Stimulated activated naive CD4-positive, alpha-beta T cell (primary cell): ENCODE data around the gene CLNK.

ENCODE experiments used
- DNase-seq, 6 experiments: peaks; one replicate each; lab custom pipeline; 2025; lab: John Stamatoyannopoulos, UW

CLNK gene

GRCh38 chr4:10701161-10701560, 16.6 kb upstream of the CLNK start:
- DNase-seq, result no peak

GRCh38 chr4:10698172-10698571, 13.6 kb upstream of the CLNK start:
- DNase-seq, result no peak

GRCh38 chr4:10697086-10697485, 12.5 kb upstream of the CLNK start:
- DNase-seq, result no peak

- DNase-seq, result no peak
These were observed 11.7 kb upstream of the CLNK start for GRCh38 chr4:10696253-10696652.

- DNase-seq, result no peak
These were observed 10.3 kb upstream of the CLNK start for GRCh38 chr4:10694828-10695209.

- no peak for DNase-seq
These were observed 9.7 kb upstream of the CLNK start for GRCh38 chr4:10694151-10694827.

GRCh38 chr4:10691651-10692050, 7.1 kb upstream of the CLNK start:
- no peak for DNase-seq

- no peak for DNase-seq
These were observed 5.8 kb upstream of the CLNK start for GRCh38 chr4:10690185-10690907.

GRCh38 chr4:10688846-10689245, 4.3 kb upstream of the CLNK start:
- no peak for DNase-seq

GRCh38 chr4:10688022-10688421, 3.5 kb upstream of the CLNK start:
- no peak for DNase-seq

- no peak for DNase-seq
These were observed 3.0 kb upstream of the CLNK start for GRCh38 chr4:10687526-10687925.

GRCh38 chr4:10682397-10682796, 2.2 kb downstream of the CLNK start:
- DNase-seq, result no peak

GRCh38 chr4:10677796-10678497, 6.6 kb downstream of the CLNK start:
- DNase-seq, result no peak

GRCh38 chr4:10673817-10674369, 10.7 kb downstream of the CLNK start:
- no peak for DNase-seq

- DNase-seq, result no peak
These were observed 12.2 kb downstream of the CLNK start for GRCh38 chr4:10672379-10672778.

GRCh38 chr4:10671799-10672198, 12.8 kb downstream of the CLNK start:
- no peak for DNase-seq

- peak in 4 of 6 experiments; percentile 22 to 84 (median 74) for DNase-seq
These were observed 13.2 kb downstream of the CLNK start for GRCh38 chr4:10671366-10671765.

GRCh38 chr4:10670321-10670720, 14.2 kb downstream of the CLNK start:
- DNase-seq, result no peak

- no peak for DNase-seq
These were observed 16.8 kb downstream of the CLNK start for GRCh38 chr4:10667701-10668326.

- no peak for DNase-seq
These were observed 18.0 kb downstream of the CLNK start for GRCh38 chr4:10666616-10667015.

GRCh38 chr4:10664408-10664807, 20.2 kb downstream of the CLNK start:
- no peak for DNase-seq

GRCh38 chr4:10662937-10663336, 21.6 kb downstream of the CLNK start:
- no peak for DNase-seq
